Sigmoid colon (tissue), 7 donors: Measurements from ENCODE around the gene RAPGEF5. TPM values are rescaled to one million over a fixed set of nuclear protein-coding genes. Genes with fewer than 3 reads are reported as not detected.

Experiments used
- DNase-seq: peaks from one replicate; pipeline ENCODE4 v3.0.0-alpha.2; 2019
- H3K27ac ChIP-seq, 4 donors: fragments of 200-600 bp; sonication (generic); one replicate each; pipeline ENCODE4 v1.5.1; 2016 to 2019; ENCODE audit warnings: mild to moderate bottlenecking in 1 of 4
- H3K27me3 ChIP-seq, 3 donors: fragments of 200-600 bp; sonication (generic); one replicate each; pipeline ENCODE4 v1.5.1; 2019; ENCODE audit warnings: mild to moderate bottlenecking in 1 of 3
- H3K36me3 ChIP-seq, 4 donors: fragments of 200-600 bp; sonication (generic); one replicate each; pipeline ENCODE4 v1.5.1; 2016 to 2019
- H3K4me1 ChIP-seq, 4 donors: fragments of 200-600 bp; sonication (generic); one replicate each; pipeline ENCODE4 v1.5.1; 2017 to 2019
- H3K4me3 ChIP-seq, 4 donors: fragments of 200-600 bp; sonication (generic); one replicate each; pipeline ENCODE4 v1.5.1; 2017 to 2019; ENCODE audit warnings: mild to moderate bottlenecking in 2 of 4, moderate library complexity in 1 of 4
- H3K9me3 ChIP-seq, 4 donors: fragments of 200-600 bp in 3 of 4; sonication (generic) in 3 of 4; one replicate each; pipeline versions ENCODE4 v1.5.1 to v1.6.1; 2013 to 2019
- EP300 ChIP-seq, 4 donors: sonication (generic); formaldehyde crosslinking; IDR thresholded peaks; one replicate each; pipeline ENCODE4 v1.6.1; 2017; ENCODE audit warnings: antibody characterized with exemption in 4 of 4
- POLR2A ChIP-seq, 2 donors: fragments of 450-650 bp; IDR thresholded peaks; one replicate each; pipeline ENCODE4 v1.6.1; 2016; ENCODE audit warnings: antibody characterized with exemption in 2 of 2, mild to moderate bottlenecking in 2 of 2, moderate library complexity in 2 of 2
- POLR2AphosphoS5 ChIP-seq, 4 donors: sonication (generic); formaldehyde crosslinking; IDR thresholded peaks; one replicate each; pipeline ENCODE4 v1.6.1; 2017; ENCODE audit warnings: antibody characterized with exemption in 4 of 4
- WGBS, 2 donors: extraction: QIAGEN DNeasy Blood & Tissue Kit; methylation state at CpG; one replicate each; pipeline ENCODE4 v1.1.7; 2013; 5-methylcytosine and 5-hydroxymethylcytosine counted together
- intact Hi-C: fragments of 100-400 bp; cut with DNase I; formaldehyde crosslinking; loops from one replicate; pipeline ENCODE4 v1.15.1; 2023
- polyA plus RNA-seq, 3 donors: library from polyadenylated mRNA; stranded (reverse); fragments of 200-250 nt; gene quantifications; one replicate each; pipeline ENCODE4 v1.2.3, GENCODE V29; 2013
- total RNA-seq, 4 donors: library from RNA; depleted of rRNA; stranded (reverse); fragments of >200 nt; gene quantifications; one replicate each; pipeline ENCODE4 v1.1.0, GENCODE V29; 2016
- TF ChIP-seq, protein P1 (sequence below), 4 experiments: fragments of 450-650 bp in 3 of 4; fragments of 200-600 bp in 1 of 4; IDR thresholded peaks; one replicate each; pipeline ENCODE4 v1.5.1; 2016 to 2019; ENCODE audit warnings: antibody characterized with exemption in 4 of 4, mild to moderate bottlenecking in 3 of 4, moderate library complexity in 2 of 4
- donor health status: healthy with polysubstance abuse.
- donor health status: Bipolar disorder and iron deficiency.
- donor health status: healthy.

Gene RAPGEF5
- total and polyA plus RNA-seq, 7 donors, result 6.0 to 17.9 (median 12.6) TPM

- TF ChIP-seq POLR2A (IDR thresholded peaks at IDR 0.05) (no peak), EP300 (IDR thresholded peaks at IDR 0.05) (no peak), POLR2AphosphoS5 (IDR thresholded peaks at IDR 0.05) (no peak)
- TF ChIP-seq, protein P1, sequence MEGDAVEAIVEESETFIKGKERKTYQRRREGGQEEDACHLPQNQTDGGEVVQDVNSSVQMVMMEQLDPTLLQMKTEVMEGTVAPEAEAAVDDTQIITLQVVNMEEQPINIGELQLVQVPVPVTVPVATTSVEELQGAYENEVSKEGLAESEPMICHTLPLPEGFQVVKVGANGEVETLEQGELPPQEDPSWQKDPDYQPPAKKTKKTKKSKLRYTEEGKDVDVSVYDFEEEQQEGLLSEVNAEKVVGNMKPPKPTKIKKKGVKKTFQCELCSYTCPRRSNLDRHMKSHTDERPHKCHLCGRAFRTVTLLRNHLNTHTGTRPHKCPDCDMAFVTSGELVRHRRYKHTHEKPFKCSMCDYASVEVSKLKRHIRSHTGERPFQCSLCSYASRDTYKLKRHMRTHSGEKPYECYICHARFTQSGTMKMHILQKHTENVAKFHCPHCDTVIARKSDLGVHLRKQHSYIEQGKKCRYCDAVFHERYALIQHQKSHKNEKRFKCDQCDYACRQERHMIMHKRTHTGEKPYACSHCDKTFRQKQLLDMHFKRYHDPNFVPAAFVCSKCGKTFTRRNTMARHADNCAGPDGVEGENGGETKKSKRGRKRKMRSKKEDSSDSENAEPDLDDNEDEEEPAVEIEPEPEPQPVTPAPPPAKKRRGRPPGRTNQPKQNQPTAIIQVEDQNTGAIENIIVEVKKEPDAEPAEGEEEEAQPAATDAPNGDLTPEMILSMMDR (IDR thresholded peaks at IDR 0.05), result no peak
- WGBS, 2 donors, result 91 to 92% methylated on average over 2 of the region's 2 CpGs
- Histone ChIP-seq H3K9me3 (no peaks in the 10 kb centered on the region), H3K27ac (no peak overlapping the region), H3K27me3 (no peaks in the 10 kb centered on the region), H3K4me1 (no peaks in the 10 kb centered on the region), H3K36me3 (no peaks in the 10 kb centered on the region), H3K4me3 (no peak overlapping the region)
- DNase-seq, result no peak
- intact Hi-C loops, result no loop called here
Measured at GRCh38 chr7:22229148-22229547, 127.8 kb downstream of the RAPGEF5 start.

DNA sequence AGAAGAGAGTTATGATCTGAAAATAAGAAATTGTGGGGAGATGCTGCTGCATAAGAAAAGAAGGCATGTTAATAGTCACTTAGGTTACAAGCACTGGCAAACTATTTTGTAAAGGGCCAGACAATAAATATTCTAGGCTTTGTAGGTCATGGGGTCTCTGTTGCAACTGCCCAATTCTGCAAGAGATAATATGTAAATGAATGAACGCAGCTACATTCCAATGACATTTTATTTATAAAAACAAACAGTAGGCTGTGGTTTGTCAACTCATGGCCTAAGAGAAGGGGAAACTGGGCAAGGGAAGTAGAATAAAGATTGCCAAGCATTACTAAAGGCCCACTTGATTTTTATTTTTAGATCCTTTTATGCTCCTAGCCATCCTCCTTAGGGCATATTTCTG is 133.1 kb downstream of the RAPGEF5 start:
- Histone ChIP-seq H3K36me3 (no peaks in the 10 kb centered on the region), H3K9me3 (no peaks in the 10 kb centered on the region), H3K27me3 (no peaks in the 10 kb centered on the region), H3K4me3 (no peak overlapping the region), H3K4me1 (no peaks in the 10 kb centered on the region), H3K27ac (no peak overlapping the region)
- DNase-seq, result no peak
- no peak for TF ChIP-seq EP300 (IDR thresholded peaks at IDR 0.05)
- TF ChIP-seq, protein P1 (IDR thresholded peaks at IDR 0.05), result no peak
- no peak for TF ChIP-seq POLR2A (IDR thresholded peaks at IDR 0.05)
- no peak for TF ChIP-seq POLR2AphosphoS5 (IDR thresholded peaks at IDR 0.05)
- 55 to 76% methylated on average over 1 of the region's 1 CpG for WGBS, 2 donors
- intact Hi-C loops, result no loop called here

DNA sequence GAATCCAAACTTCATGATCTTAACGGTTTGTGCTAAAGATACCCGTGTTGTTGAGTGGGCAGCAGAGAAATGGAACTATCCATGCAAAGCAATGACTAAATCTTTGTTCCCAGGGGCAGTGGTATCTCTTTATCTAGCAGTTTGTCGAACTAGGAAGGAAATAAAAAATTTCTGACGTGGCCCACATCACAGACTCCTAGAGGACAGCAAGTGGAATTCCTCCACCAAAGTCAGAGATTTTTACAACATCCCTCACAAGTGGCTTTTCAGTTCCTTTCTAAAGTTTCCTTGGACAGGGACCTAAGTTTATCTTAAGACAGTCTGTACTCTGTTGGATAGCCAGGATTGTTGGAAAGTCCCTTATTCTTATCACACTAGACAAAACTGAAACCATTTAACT is 136.0 kb downstream of the RAPGEF5 start:
- Histone ChIP-seq H3K27ac (peak overlapping the region; percentile 54 to 66 (median 62)), H3K36me3 (no peaks in the 10 kb centered on the region), H3K4me3 (no peak overlapping the region), H3K9me3 (no peaks in the 10 kb centered on the region), H3K4me1 (no peaks in the 10 kb centered on the region), H3K27me3 (no peaks in the 10 kb centered on the region)
- no peak for DNase-seq
- TF ChIP-seq, protein P1 (IDR thresholded peaks at IDR 0.05), result no peak
- TF ChIP-seq EP300 (IDR thresholded peaks at IDR 0.05) (no peak), POLR2A (IDR thresholded peaks at IDR 0.05) (no peak), POLR2AphosphoS5 (IDR thresholded peaks at IDR 0.05) (no peak)
- 70 to 71% methylated on average over 4 of the region's 4 CpGs for WGBS, 2 donors
- intact Hi-C loops, result no loop called here

GRCh38 chr7:22219739-22220493 is 137.0 kb downstream of the RAPGEF5 start:
- intact Hi-C loops, result no loop called here
- Histone ChIP-seq H3K36me3 (no peaks in the 10 kb centered on the region), H3K9me3 (no peaks in the 10 kb centered on the region), H3K27me3 (no peaks in the 10 kb centered on the region), H3K27ac (peak overlapping the region; percentile 54 to 66 (median 62)), H3K4me3 (peak overlapping the region; percentile 14 to 28 (median 22)), H3K4me1 (no peaks in the 10 kb centered on the region)
- DNase-seq, result no peak
- 75 to 84% methylated on average over 10 of the region's 10 CpGs for WGBS, 2 donors
- TF ChIP-seq POLR2A (IDR thresholded peaks at IDR 0.05), result no peak
- peak in 2 of 4 donors; percentile 24 to 45 for TF ChIP-seq POLR2AphosphoS5 (IDR thresholded peaks at IDR 0.05)

DNA sequence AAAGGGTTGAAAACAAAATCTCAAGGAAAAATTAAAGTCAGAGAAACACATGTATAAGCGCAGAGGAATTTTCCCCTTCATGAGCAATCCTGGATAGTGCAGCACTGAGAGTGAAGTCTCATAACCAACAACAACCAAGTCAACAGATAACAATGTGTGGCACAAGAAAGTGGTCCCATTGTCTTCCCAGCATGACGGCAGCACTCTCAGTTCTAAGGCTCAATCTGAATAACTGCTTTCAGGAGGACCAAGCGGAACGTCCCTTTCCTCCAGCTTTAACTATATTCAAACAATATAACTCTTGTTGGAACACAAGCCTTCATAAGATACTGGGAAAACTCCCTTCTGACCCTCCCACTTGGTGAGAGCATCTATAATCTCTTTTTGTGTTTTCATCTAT is 137.9 kb downstream of the RAPGEF5 start:
- Histone ChIP-seq H3K4me3 (peak overlapping the region; percentile 11 to 28 (median 22)), H3K4me1 (no peaks in the 10 kb centered on the region), H3K36me3 (no peaks in the 10 kb centered on the region), H3K27ac (peak overlapping the region; percentile 54 to 66 (median 62)), H3K9me3 (no peaks in the 10 kb centered on the region), H3K27me3 (no peaks in the 10 kb centered on the region)
- intact Hi-C loops, result no loop called here
- DNase-seq, result no peak
- 88 to 89% methylated on average over 4 of the region's 4 CpGs for WGBS, 2 donors
- peak in 2 of 4 donors; percentile 29 to 51 for TF ChIP-seq POLR2AphosphoS5 (IDR thresholded peaks at IDR 0.05)
- TF ChIP-seq EP300 (IDR thresholded peaks at IDR 0.05), result no peak
